SK-N-DZ (cell line): ENCODE data around the gene RPRD1B. TPM values are rescaled to one million over a fixed set of nuclear protein-coding genes. Genes with fewer than 3 reads are reported as not detected.

ENCODE experiments used
- DNase-seq: peaks from one replicate; pipeline ENCODE4 v3.0.0-alpha.2; 2015; ENCODE audit warnings: low spot score
- polyA plus RNA-seq, 2 experiments: library from polyadenylated mRNA; depleted of rRNA; stranded (reverse); fragments of >200 nt; gene quantifications; 2 replicates each; pipeline ENCODE4 v1.2.3, GENCODE V29; 2014

RPRD1B gene
- 34.6 and 36.6 TPM in 2 replicates for polyA plus RNA-seq (2014; cell fraction: cytosol; rRNA removed)
- 22.7 and 36.8 TPM in 2 replicates for polyA plus RNA-seq (2014; cell fraction: nucleus; rRNA removed)

DNA sequence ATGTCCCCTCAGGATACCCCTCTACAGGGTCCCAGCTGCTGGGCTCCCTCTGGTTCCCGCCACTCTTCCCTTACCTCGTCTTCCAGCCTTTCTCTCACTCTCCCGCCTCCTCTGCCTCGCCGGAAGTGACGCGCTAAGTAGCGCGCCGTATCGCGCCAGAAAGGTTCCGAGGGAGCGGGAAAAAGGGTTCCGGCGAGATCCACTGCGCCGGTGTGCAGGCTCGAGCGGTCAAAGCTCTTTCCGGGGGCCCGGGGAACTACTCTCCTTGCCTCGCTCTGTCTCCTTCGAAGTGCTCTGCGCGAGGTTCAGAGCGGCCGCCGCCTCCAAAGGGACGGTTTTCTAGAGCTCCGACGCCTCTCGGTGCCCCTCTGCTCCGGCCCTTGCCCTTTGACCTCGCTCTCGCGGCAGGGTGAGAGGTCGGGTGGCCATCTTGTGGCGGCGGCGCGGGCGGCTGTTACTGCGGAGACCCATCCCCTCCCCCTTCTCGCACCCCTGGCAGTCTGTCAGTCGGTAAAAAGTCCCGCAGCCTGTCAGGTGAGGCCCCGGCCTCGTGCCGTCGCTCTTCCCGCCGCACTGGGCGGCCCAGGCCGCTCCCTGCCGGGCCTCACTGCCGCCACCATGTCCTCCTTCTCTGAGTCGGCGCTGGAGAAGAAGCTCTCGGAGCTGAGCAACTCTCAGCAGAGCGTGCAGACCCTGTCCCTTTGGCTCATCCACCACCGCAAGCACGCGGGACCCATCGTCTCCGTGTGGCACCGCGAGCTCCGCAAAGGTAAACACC lies at the start of gene RPRD1B, which contains the start of gene TTI1:
RPRD1B (plus strand) TSS at position 417 of the 778 bp plus-strand sequence; CDS start at position 619, 202 bp downstream.
TTI1 (minus strand) TSS at position 127 of the 778 bp plus-strand sequence. CDS start 19,640 bp downstream, outside the sequence.
- DNase-seq, result peak; percentile 98

GRCh38 chr20:37984018-37984785 lies 49.3 kb upstream of the RPRD1B start:
- no peak for DNase-seq

DNA sequence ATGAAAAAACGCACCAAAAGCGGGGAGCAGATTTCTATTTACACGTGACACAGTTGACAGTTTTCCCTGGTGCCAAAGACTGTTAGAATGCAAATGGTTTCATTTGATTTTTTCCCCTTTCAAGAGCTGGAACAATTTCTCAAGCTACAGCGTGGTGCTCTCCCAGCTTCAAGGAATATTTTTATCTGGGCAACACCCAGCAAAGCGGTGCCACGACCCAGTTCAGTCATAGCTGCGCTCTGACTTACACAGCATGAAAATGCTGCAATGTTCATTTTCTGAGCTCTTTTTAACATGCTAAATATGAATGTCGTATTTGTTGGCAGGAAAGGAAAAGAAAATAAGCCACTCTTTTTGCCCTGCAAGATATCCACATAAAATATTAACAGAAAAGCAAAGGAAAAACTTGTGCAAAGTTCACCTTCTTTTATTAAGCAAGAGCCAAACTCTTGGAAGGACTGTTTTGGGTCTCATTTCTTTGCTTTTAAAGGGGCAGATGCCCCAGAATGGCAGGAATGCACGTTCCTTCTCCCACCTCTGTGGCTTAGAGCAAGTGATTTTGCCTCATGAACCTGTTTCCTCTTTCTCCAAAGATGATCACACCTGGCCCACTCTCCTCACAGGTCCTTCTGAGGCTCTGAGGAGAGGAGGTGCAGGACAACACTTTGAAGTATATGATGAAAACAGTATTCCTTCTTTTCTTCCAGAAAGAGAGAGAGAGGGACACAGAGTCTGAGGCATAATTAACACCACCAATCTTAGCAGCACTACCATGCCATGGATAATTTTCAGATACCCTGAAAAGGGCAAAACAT lies 47.3 kb upstream of the RPRD1B start:
- no peak for DNase-seq

DNA sequence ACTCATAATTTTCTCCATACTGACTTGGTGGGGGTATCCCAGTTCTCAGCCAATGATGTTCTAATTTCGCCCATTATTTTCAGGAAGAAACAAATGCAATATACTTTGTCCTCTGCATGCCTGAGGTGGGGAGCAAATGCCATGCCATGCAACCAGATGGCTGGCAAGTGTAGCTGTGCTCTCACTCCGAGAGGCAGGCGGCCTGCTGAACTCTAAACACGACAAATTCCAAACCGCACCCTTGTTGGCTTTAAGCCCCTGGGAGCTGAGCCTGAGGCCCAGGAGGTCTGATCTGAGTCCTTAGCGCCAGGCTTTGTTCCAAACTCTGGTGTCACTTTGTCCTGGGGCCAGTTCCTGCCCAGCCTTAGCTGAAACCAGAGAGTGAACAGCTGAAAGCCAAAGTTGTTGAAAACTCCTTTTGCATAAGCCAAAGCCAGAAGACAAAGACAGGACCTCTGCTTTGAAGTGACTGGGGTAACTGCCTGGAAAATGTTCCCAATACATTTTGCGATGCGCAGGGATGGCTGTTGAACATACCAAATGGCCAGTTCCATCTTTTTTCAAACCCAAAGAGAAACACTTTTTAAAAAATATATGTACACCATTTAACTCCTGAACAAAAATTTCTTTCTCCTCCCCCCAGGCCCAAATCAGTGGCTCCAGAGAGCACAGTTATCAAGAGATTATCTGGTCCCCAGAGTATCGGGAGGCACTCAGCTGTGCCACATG lies 46.5 kb upstream of the RPRD1B start:
- no peak for DNase-seq

GRCh38 chr20:37987602-37988290 lies 45.8 kb upstream of the RPRD1B start:
- DNase-seq, result peak; percentile 94

DNA sequence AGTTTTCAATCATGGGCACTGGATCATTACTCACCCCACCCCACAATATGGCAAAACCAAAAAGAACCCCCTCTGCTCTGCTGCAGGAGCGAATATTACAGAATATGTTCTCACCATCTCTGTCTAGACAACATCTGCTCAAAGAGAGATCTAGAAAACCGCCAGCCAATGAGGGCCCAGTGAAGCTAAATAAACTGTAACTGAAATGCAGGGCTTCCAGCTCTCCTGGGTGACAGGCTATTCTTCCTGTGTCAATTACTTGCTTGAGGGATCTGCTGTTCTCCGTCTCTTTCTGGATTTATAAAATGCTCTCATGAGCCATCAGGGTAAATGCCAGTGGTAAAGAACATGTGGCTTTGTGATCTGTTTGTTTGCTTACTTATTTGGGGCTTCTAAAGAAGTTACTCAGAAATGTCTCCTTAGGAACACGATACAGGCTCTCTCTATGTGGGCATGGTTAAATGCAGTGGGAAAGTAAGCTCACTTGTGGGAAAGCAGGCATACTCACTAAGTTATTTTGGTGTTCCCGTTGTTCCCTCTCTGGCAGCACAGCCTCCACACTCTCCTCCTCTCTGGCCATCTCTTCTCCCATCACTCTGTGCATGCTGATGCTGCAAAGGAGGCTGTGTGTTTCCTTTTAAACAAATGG lies 45.1 kb upstream of the RPRD1B start:
- peak; percentile 50 for DNase-seq

DNA sequence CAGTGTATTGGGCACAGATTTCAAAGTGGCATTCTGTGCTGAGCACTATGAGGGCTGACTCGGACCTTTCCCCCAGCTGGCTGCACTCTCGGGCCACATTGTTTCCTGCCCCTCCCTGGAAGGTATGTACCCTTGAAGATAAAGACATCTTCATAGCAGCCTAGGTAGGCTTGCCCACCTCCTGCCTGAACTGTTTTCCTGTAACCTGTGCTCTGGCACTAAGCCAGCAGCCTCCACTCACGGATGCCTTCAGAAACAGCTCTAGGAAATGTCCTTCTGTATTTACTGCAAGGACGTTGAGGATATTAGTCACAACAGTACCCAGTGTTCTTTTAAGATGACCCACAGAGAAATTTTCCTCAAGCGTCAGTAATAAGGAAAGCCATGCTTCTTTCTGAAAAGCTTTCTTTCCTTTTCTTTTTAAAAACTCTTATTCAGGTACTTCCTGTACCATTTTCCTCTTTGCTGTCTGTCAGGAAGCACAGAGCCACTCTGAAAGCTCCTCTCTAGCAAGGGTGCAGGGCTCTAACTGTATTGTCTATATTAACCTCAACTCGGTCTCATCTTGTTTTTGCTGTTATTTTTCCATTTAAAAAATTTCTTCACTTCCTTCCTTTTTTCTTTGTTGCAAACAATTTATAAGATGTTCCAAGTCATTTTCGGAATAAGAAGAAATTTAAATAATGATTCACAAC lies 43.8 kb upstream of the RPRD1B start:
- no peak for DNase-seq

GRCh38 chr20:37990571-37991151 lies 42.9 kb upstream of the RPRD1B start:
- peak; percentile 71 for DNase-seq

DNA sequence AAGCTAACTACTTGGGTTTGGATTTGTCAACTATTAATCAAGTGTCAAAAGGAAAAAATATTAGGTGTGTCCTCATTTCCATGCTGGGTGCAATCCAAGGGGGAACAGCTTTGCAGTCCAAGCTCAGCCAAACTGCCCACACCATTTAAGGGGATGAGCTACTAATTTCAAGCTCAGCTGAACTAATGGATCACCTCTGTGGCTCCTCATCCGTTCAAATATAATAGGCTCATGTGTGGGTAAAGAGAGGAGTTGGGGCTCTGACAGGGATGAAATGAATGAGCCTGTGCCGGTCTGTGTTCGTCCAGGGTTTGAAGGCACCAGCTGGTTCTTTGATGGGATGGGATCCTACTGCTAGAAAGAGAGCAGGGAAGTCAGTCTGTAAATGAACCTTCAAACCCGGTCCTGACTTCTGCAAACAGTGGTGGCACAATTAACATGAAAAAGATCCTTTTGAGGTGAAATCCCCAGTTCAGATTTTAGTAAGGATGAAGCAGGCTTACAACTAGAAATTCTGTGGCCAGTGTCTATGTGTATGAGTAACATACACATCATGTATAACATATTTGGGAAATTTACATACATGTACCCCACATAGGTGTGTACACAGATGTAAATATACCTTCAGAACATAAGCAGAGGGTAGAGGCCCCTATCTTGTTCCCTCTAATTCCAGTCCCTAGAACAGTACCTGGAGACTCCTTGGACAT lies 42.2 kb upstream of the RPRD1B start:
- no peak for DNase-seq

DNA sequence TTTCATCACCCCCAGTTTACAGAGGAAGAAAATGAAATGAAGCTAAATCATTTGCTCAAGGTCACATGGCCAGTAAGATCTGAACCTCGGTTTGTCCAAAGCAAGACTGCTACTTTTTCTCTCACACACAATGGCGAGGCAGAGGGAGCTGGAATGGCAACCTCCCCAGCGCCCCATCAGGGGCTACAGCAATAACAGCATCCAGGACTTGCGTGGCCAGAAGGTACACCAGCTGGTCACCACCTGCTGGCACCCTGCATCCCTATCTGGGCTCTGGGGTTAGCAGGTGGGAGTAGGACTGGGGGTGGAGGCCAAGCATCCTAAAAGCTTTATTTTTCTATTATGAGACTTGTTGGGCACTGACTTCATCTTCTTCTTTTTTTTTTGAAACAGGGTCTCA lies 41.6 kb upstream of the RPRD1B start:
- DNase-seq, result no peak

DNA sequence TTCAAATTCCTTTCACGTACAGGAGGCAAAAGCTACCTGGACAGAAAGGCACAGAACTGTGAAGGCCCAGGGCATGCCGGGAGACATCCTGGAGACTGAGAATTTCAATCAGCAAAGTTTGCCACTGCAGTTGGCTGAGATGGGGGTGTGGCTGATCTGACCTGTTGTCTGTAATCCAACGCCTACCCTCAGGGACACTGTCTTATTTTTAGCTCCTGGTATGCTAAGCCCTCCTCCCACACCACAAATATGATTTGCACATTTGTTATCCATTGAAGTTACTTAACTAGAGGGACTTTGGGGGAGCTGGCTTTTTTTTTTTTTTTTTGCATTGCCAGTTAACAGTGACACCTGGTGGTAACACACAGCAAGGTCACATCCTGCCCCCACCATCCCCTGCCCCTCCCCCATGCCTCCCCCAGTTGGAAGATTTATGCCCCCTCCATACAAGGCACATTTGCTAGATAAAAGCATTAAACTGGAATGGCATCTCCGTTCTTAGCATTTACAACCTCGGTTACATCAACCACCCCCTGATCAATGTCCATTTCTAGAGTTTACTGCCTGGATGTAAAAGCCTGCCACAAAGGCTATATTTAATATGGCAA lies 40.6 kb upstream of the RPRD1B start:
- DNase-seq, result peak; percentile 74

GRCh38 chr20:37994512-37994911 lies 39.0 kb upstream of the RPRD1B start:
- DNase-seq, result no peak

DNA sequence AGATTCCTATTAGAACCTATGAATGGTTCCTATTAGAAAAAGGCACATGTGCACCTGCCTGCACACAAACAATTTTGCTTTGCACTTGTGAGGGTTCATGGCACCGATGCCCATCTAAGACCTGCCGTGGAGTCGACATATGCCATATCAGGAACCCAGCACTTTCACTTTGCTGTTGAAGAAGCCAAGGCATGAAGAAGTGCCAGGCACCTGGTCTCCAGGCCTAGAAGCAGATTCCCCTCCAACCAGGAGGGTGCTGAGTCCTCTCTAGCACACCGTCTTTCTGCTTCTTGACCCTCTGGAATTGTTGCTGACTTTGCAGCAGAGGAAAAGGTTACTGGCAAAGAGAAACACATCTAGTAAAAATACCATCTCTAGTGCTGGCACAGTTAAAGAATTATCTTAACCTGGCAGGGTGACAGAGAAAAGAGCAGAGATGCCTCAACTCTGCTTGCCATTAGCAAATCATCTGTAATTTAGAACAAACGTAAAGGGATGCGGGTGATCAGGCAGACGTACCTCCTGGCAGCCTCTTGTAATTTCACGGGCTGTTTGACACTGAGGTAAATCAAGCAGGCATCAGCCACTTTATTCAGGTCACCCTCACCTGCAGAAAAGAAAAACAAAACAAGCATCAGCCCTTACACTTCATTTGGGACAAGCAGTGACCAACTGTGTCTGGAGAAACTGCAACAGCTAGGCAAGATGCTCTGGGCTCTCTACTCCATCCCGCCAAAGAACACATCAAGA lies 37.5 kb upstream of the RPRD1B start:
- no peak for DNase-seq

- no peak for DNase-seq
Observed at GRCh38 chr20:37997516-37997915, 36.0 kb upstream of the RPRD1B start.

- DNase-seq, result no peak
Observed at GRCh38 chr20:37999526-38000263, 33.9 kb upstream of the RPRD1B start.

- DNase-seq, result no peak
Observed at GRCh38 chr20:38000293-38000692, 33.3 kb upstream of the RPRD1B start.
